IMR-90 (cell line): Measurements from ENCODE around the gene DEGS2. TPM values are rescaled to one million over a fixed set of nuclear protein-coding genes. Genes with fewer than 3 reads are reported as not detected.

Experiments
- ATAC-seq: fragments of 200-7000 bp; cut with Tn5 transposase; 2 replicates; pipeline ENCODE4 v1.9.1; 2020; ENCODE audit warnings: low read depth, mild to moderate bottlenecking, moderate library complexity
- BruUV-seq: library from RNA; stranded (reverse); fragments of 400-500 nt; replicated peaks from 2 replicates; lab custom pipeline; 2021; lab: Mats Ljungman, UMichigan
- CTCF ChIA-PET: fragments of 300-600 bp; formaldehyde crosslinking; extraction: SDS; loops from one replicate; lab custom pipeline; 2021; ENCODE audit warnings: antibody characterized with exemption; lab: Yijun Ruan, JAX
- POLR2A ChIA-PET: fragments of 300-600 bp; sonication (Branson Sonifier 250); formaldehyde crosslinking; loops from one replicate; lab custom pipeline; 2022; ENCODE audit warnings: antibody characterized with exemption; ENCODE audit not compliant: unreplicated experiment; lab: Charles Lee
- DNase-seq: peaks from one replicate; pipeline ENCODE4 v3.0.0; 2013
- H2AFZ ChIP-seq: replicated peaks from 2 replicates; pipeline ENCODE3; 2013; ENCODE audit warnings: low read length, mild to moderate bottlenecking; ENCODE audit not compliant: poor library complexity
- H2AK5ac ChIP-seq: 2 replicates; pipeline ENCODE4 v1.6.1; 2013; ENCODE audit warnings: low read depth, low read length, inconsistent platforms
- H2AK9ac ChIP-seq: replicated peaks from 2 replicates; pipeline ENCODE3; 2013; ENCODE audit warnings: mild to moderate bottlenecking, low read depth, low read length, moderate library complexity; ENCODE audit not compliant: poor library complexity
- H2BK120ac ChIP-seq: 2 replicates; pipeline ENCODE4 v1.6.1; 2013; ENCODE audit warnings: low read depth, low read length, inconsistent platforms
- H2BK15ac ChIP-seq: 3 replicates; pipeline ENCODE4 v1.6.1; 2013; ENCODE audit warnings: low read depth, low read length, inconsistent platforms
- H2BK20ac ChIP-seq: 2 replicates; pipeline ENCODE4 v1.6.1; 2013; ENCODE audit warnings: low read depth, mild to moderate bottlenecking, inconsistent platforms, low read length, moderate library complexity
- H2BK5ac ChIP-seq: 2 replicates; pipeline ENCODE4 v1.6.1; 2013; ENCODE audit warnings: mild to moderate bottlenecking, low read depth, low read length, inconsistent platforms; ENCODE audit not compliant: poor library complexity, severe bottlenecking
- H3K14ac ChIP-seq: replicated peaks from 2 replicates; pipeline ENCODE4 v1.6.1; 2013; ENCODE audit warnings: low read depth, low read length, inconsistent platforms
- H3K18ac ChIP-seq: 2 replicates; pipeline ENCODE4 v1.6.1; 2013; ENCODE audit warnings: low read depth, low read length, control low read depth
- H3K23ac ChIP-seq: 2 replicates; pipeline ENCODE4 v1.6.1; 2013; ENCODE audit warnings: low read depth, low read length, inconsistent platforms
- H3K27ac ChIP-seq: 2 replicates; pipeline ENCODE4 v1.5.1; 2013; ENCODE audit warnings: mild to moderate bottlenecking, control low read depth, low read length; ENCODE audit not compliant: insufficient read depth
- H3K27me3 ChIP-seq: 2 replicates; pipeline ENCODE4 v1.6.1; 2013; ENCODE audit warnings: low read length; ENCODE audit not compliant: control insufficient read depth, insufficient read depth
- H3K36me3 ChIP-seq: 2 replicates; pipeline ENCODE4 v1.6.1; 2013; ENCODE audit warnings: low read length, mixed read lengths; ENCODE audit not compliant: control insufficient read depth, insufficient read depth
- H3K4ac ChIP-seq: 2 replicates; pipeline ENCODE4 v1.6.1; 2013; ENCODE audit warnings: low read depth, low read length, inconsistent platforms
- H3K4me1 ChIP-seq: 2 replicates; pipeline ENCODE4 v1.6.1; 2013; ENCODE audit warnings: low read length, mixed read lengths; ENCODE audit not compliant: control insufficient read depth, insufficient read depth
- H3K4me2 ChIP-seq: 2 replicates; pipeline ENCODE4 v1.6.1; 2013; ENCODE audit warnings: low read depth, mild to moderate bottlenecking, control low read depth, low read length, moderate library complexity
- H3K4me3 ChIP-seq: 2 replicates; pipeline ENCODE4 v1.5.1; 2013; ENCODE audit warnings: low read depth, mild to moderate bottlenecking, control low read depth, low read length, moderate library complexity; ENCODE audit not compliant: insufficient read depth
- H3K56ac ChIP-seq: 2 replicates; pipeline ENCODE4 v1.6.1; 2013; ENCODE audit warnings: low read length, inconsistent platforms; ENCODE audit not compliant: insufficient read depth; ENCODE audit errors: extremely low read depth
- H3K79me1 ChIP-seq, 2 experiments: 2 replicates each; pipeline ENCODE4 v1.6.1; 2013; ENCODE audit warnings: low read length in 2 of 2, inconsistent platforms in 1 of 2, low read depth in 1 of 2
- H3K9ac ChIP-seq: 2 replicates; pipeline ENCODE4 v1.6.1; 2013; ENCODE audit warnings: low read depth, low read length, control low read depth
- H3K9me1 ChIP-seq: 2 replicates; pipeline ENCODE4 v1.6.1; 2013; ENCODE audit warnings: low read length, inconsistent platforms; ENCODE audit not compliant: insufficient read depth
- H3K9me3 ChIP-seq: 2 replicates; pipeline ENCODE4 v1.6.1; 2013; ENCODE audit warnings: low read length; ENCODE audit not compliant: control insufficient read depth, insufficient read depth
- H4K20me1 ChIP-seq: 2 replicates; pipeline ENCODE4 v1.6.1; 2013; ENCODE audit warnings: low read length, inconsistent platforms; ENCODE audit not compliant: insufficient read depth
- H4K5ac ChIP-seq: 2 replicates; pipeline ENCODE4 v1.6.1; 2013; ENCODE audit warnings: mild to moderate bottlenecking, low read depth, low read length, control low read depth
- H4K8ac ChIP-seq, 2 experiments: 2 replicates each; pipeline ENCODE4 v1.6.1; 2013; ENCODE audit warnings: low read depth in 2 of 2, low read length in 2 of 2, control low read depth in 1 of 2, inconsistent platforms in 1 of 2
- H4K91ac ChIP-seq: 2 replicates; pipeline ENCODE4 v1.6.1; 2013; ENCODE audit warnings: low read depth, low read length, inconsistent platforms; ENCODE audit not compliant: insufficient read depth
- BHLHE40 ChIP-seq: fragments of 150-350 bp; IDR thresholded peaks from 2 replicates; pipeline ENCODE4 v1.6.1; 2016; ENCODE audit warnings: mild to moderate bottlenecking, low read depth, low read length
- CEBPB ChIP-seq: IDR thresholded peaks from 2 replicates; pipeline ENCODE4 v1.6.1; 2012; ENCODE audit warnings: low read depth, low read length, improper control_type of control experiment
- CHD1 ChIP-seq: IDR thresholded peaks from 2 replicates; pipeline ENCODE4 v1.6.1; 2012; ENCODE audit warnings: low read depth, low read length, improper control_type of control experiment
- CTCF ChIP-seq: conservative IDR thresholded peaks from 2 replicates; pipeline ENCODE4 v1.5.1; 2012; ENCODE audit warnings: mild to moderate bottlenecking, low read depth, low read length, improper control_type of control experiment
- ELK1 ChIP-seq: fragments of 150-350 bp; IDR thresholded peaks from 2 replicates; pipeline ENCODE4 v1.6.1; 2016; ENCODE audit warnings: low read depth, mild to moderate bottlenecking, low read length, moderate library complexity, borderline replicate concordance
- FOS ChIP-seq: fragments of 150-350 bp; IDR thresholded peaks from 2 replicates; pipeline ENCODE4 v1.6.1; 2016; ENCODE audit warnings: low read depth, low read length
- MAFK ChIP-seq: IDR thresholded peaks from 2 replicates; pipeline ENCODE4 v1.6.1; 2012; ENCODE audit warnings: low read depth, low read length, improper control_type of control experiment
- MAZ ChIP-seq: IDR thresholded peaks from 2 replicates; pipeline ENCODE4 v1.6.1; 2012; ENCODE audit warnings: low read depth, mild to moderate bottlenecking, low read length, improper control_type of control experiment, moderate library complexity, borderline replicate concordance
- MXI1 ChIP-seq: IDR thresholded peaks from 2 replicates; pipeline ENCODE4 v1.6.1; 2012; ENCODE audit warnings: low read depth, mild to moderate bottlenecking, low read length, moderate library complexity, borderline replicate concordance
- NFE2L2 ChIP-seq: fragments of 150-350 bp; IDR thresholded peaks from 2 replicates; pipeline ENCODE4 v1.6.1; 2016; ENCODE audit warnings: low read depth, mild to moderate bottlenecking, low read length
- POLR2A ChIP-seq: IDR thresholded peaks from 2 replicates; pipeline ENCODE4 v1.6.1; 2012; ENCODE audit warnings: mild to moderate bottlenecking, low read depth, low read length
- RAD21 ChIP-seq: IDR thresholded peaks from 2 replicates; pipeline ENCODE4 v1.6.1; 2012; ENCODE audit warnings: low read length, improper control_type of control experiment
- RCOR1 ChIP-seq: IDR thresholded peaks from 2 replicates; pipeline ENCODE4 v1.6.1; 2012; ENCODE audit warnings: mild to moderate bottlenecking, low read length, improper control_type of control experiment; ENCODE audit not compliant: insufficient replicate concordance
- RFX5 ChIP-seq: IDR thresholded peaks from 2 replicates; pipeline ENCODE4 v1.8.0; 2012; ENCODE audit warnings: low read depth, mild to moderate bottlenecking, low read length, moderate library complexity
- SMC3 ChIP-seq: fragments of 150-350 bp; IDR thresholded peaks from 2 replicates; pipeline ENCODE4 v1.6.1; 2016; ENCODE audit warnings: low read depth, mild to moderate bottlenecking, antibody characterized with exemption, low read length, moderate library complexity
- USF2 ChIP-seq: fragments of 150-350 bp; IDR thresholded peaks from 2 replicates; pipeline ENCODE4 v1.6.1; 2017; ENCODE audit warnings: mild to moderate bottlenecking, antibody characterized with exemption, low read length, low read depth
- WGBS, 2 experiments: methylation state at CpG; one replicate each; pipeline versions ENCODE4 v1.1.5 to v1.1.7; 2013; ENCODE audit warnings: missing lambda C conversion rate in 2 of 2; ENCODE audit not compliant: insufficient read length in 1 of 2; ENCODE audit errors: extremely low coverage in 2 of 2; 5-methylcytosine and 5-hydroxymethylcytosine counted together
- dilution Hi-C: fragments of 300-500 bp; cut with HindIII; formaldehyde crosslinking; loops from one replicate; pipeline ENCODE4 v1.14.3; 2018; ENCODE audit warnings: low sequenced_read_pairs; ENCODE audit not compliant: unreplicated experiment
- in situ Hi-C: fragments of 300-500 bp; cut with MboI; formaldehyde crosslinking; loops from 3 replicates; pipeline ENCODE4 v1.14.3; 2019; ENCODE audit warnings: low sequenced_read_pairs, inconsistent platforms, mixed read lengths
- intact Hi-C: fragments of 100-400 bp; cut with micrococcal nuclease; formaldehyde crosslinking; loops from 2 replicates; pipeline ENCODE4 v1.10.0; 2022
- polyA plus RNA-seq, 3 experiments: library from polyadenylated mRNA; depleted of rRNA; stranded (reverse); fragments of >200 nt; gene quantifications; 2 replicates each; pipeline ENCODE4 v1.2.3, GENCODE V29; 2012; ENCODE audit warnings: low replicate concordance in 1 of 3
- total RNA-seq: library from RNA; depleted of rRNA; stranded (reverse); fragments of >200 nt; gene quantifications from 2 replicates; pipeline ENCODE4 v1.2.3, GENCODE V29; 2012

The DEGS2 gene
- total and polyA plus RNA-seq, 2 of the 4 experiments (the other 2 are of a cell fraction), result not detected

GRCh38 chr14:100104006-100104352 lies 55.5 kb downstream of the DEGS2 start:
- Histone ChIP-seq H3K4me1 (peaks cover 22% of the 10 kb centered on the region), H3K9me1 (peaks cover 28% of the 10 kb centered on the region), H3K79me1 (peaks cover 5 to 31% of the 10 kb centered on the region in 2 experiments; a peak in 2 of 4 replicates), H3K4me2 (no peak overlapping the region), H3K27ac (no peak overlapping the region), H2BK120ac (no peak overlapping the region), H3K9ac (no peak overlapping the region), H3K9me3 (no peaks in the 10 kb centered on the region), H2AK5ac (no peak overlapping the region), H3K4me3 (no peak overlapping the region), H2AFZ (no peak overlapping the region), H3K4ac (no peak overlapping the region), H4K91ac (no peak overlapping the region), H3K23ac (no peak overlapping the region), H2BK5ac (no peak overlapping the region), H3K14ac (no peak overlapping the region), H3K18ac (no peak overlapping the region), H3K27me3 (no peaks in the 10 kb centered on the region), H3K56ac (no peak overlapping the region), H4K20me1 (no peaks in the 10 kb centered on the region), H3K36me3 (no peaks in the 10 kb centered on the region; the same call in 1 of the 2 replicates), H2BK20ac (no peak overlapping the region), H2BK15ac (no peak overlapping the region), H2AK9ac (no peak overlapping the region), H4K5ac (no peak overlapping the region; the same call in 1 of the 2 replicates), H4K8ac (no peak overlapping the region)
- POLR2A ChIA-PET, result no interaction called here
- dilution Hi-C loops (no loop called here), intact Hi-C loops (no loop called here), in situ Hi-C loops (no loop called here)
- DNase-seq (no peak), ATAC-seq (no peak)
- no peak for TF ChIP-seq POLR2A
- no peak for TF ChIP-seq NFE2L2
- no peak for TF ChIP-seq FOS
- TF ChIP-seq RCOR1, result no peak
- TF ChIP-seq SMC3, result no peak
- TF ChIP-seq RAD21, result no peak
- TF ChIP-seq CTCF, result no peak
- TF ChIP-seq RFX5, result no peak
- TF ChIP-seq MAFK, result no peak
- no peak for TF ChIP-seq MAZ
- no peak for TF ChIP-seq CEBPB
- no peak for TF ChIP-seq ELK1
- TF ChIP-seq MXI1, result no peak
- no peak for TF ChIP-seq USF2
- no peak for TF ChIP-seq BHLHE40
- no peak for TF ChIP-seq CHD1
- 100% methylated on average over 2 of the region's 4 CpGs; no CpG with 5 or more reads in 1 of the 2 experiments for WGBS, 2 experiments
- CTCF ChIA-PET, result interaction anchor here (1.0 to 1.5 kb wide), 2 partner anchors 121 to 123 kb away, joined by 3 read pairs; no protein-coding TSS in a partner anchor
- no TSS peak for BruUV-seq
